HCT116 (cell line): ENCODE results near the gene MGP. TPM values are rescaled to one million over a fixed set of nuclear protein-coding genes. Genes with fewer than 3 reads are reported as not detected.

Experiments used
- ATAC-seq: fragments of 200-7000 bp; cut with Tn5 transposase; 2 replicates; pipeline ENCODE4 v1.9.1; 2020; ENCODE audit warnings: mild to moderate bottlenecking, moderate library complexity
- BruUV-seq: library from RNA; stranded (reverse); fragments of 400-500 nt; replicated peaks from 2 replicates; lab custom pipeline; 2021; lab: Mats Ljungman, UMichigan
- CTCF ChIA-PET: fragments of 300-600 bp; sonication (Branson Sonifier 250); formaldehyde crosslinking; loops from one replicate; lab custom pipeline; 2021; ENCODE audit warnings: antibody characterized with exemption; lab: Charles Lee
- POLR2A ChIA-PET: fragments of 300-600, 350-600 bp; sonication (Branson Sonifier 250); formaldehyde crosslinking; loops from one replicate; lab custom pipeline; 2021; ENCODE audit warnings: antibody characterized with exemption; lab: Charles Lee
- RAD21 ChIA-PET, 2 experiments: fragments of 300-600 bp; sonication (Branson Sonifier 250); formaldehyde crosslinking; loops; one replicate each; lab custom pipeline; 2023; ENCODE audit warnings: low total read pairs in 2 of 2; ENCODE audit not compliant: uncharacterized antibody in 2 of 2, unreplicated experiment in 2 of 2, low non-redundant PET in 1 of 2; lab: Charles Lee
- DNase-seq: peaks from one replicate; pipeline ENCODE4 v3.0.0-alpha.2; 2010; ENCODE audit warnings: low read depth, low spot score
- H2AFZ ChIP-seq: fragments of 200-600 bp; shearing (Covaris generic), sonication (generic); 2 replicates; pipeline ENCODE4 v1.6.1; 2017; ENCODE audit warnings: low read depth, mixed run types, mixed read lengths, antibody characterized with exemption, low read length; ENCODE audit not compliant: poor library complexity, severe bottlenecking
- H3K27ac ChIP-seq: 2 replicates; pipeline ENCODE4 v1.5.1; 2012; ENCODE audit warnings: low read depth, low read length
- H3K27me3 ChIP-seq: fragments of 200-600 bp; sonication (generic); 2 replicates; pipeline ENCODE4 v1.6.1; 2016; ENCODE audit warnings: mixed run types, low read length, mixed read lengths; ENCODE audit not compliant: insufficient read depth
- H3K36me3 ChIP-seq, 2 experiments: fragments of 200-500 bp in 1 of 2; fragments of 200-600 bp in 1 of 2; sonication (Bioruptor generic) in 1 of 2; sonication (generic) in 1 of 2; 2 replicates each; pipeline versions ENCODE4 v1.5.1 to v1.6.1; 2014 to 2016; ENCODE audit warnings: low read length in 2 of 2, inconsistent platforms in 1 of 2, mixed read lengths in 1 of 2, mixed run types in 1 of 2; ENCODE audit not compliant: insufficient read depth in 2 of 2, control insufficient read depth in 1 of 2
- H3K4me1 ChIP-seq, 2 experiments: fragments of 200-600 bp in 1 of 2; sonication (generic) in 1 of 2; 2 replicates each; pipeline versions ENCODE4 v1.5.1 to v1.6.1; 2012 to 2017; ENCODE audit warnings: low read length in 2 of 2, inconsistent platforms in 1 of 2, mild to moderate bottlenecking in 1 of 2, mixed read lengths in 1 of 2, mixed run types in 1 of 2, moderate library complexity in 1 of 2; ENCODE audit not compliant: insufficient read depth in 2 of 2, control insufficient read depth in 1 of 2
- H3K4me2 ChIP-seq: fragments of 200-600 bp; sonication (generic); 2 replicates; pipeline ENCODE4 v1.6.1; 2017; ENCODE audit warnings: mixed run types, low read length, mixed read lengths
- H3K4me3 ChIP-seq, 2 experiments: fragments of 200-600 bp in 1 of 2; sonication (generic) in 1 of 2; replicated peaks in 1 of 2; 2 replicates each; pipeline ENCODE4 v1.5.1; 2011 to 2016; ENCODE audit warnings: low read length in 2 of 2, control low read depth in 1 of 2, low read depth in 1 of 2, mild to moderate bottlenecking in 1 of 2, mixed read lengths in 1 of 2, mixed run types in 1 of 2
- H3K79me2 ChIP-seq: fragments of 200-600 bp; sonication (generic); 2 replicates; pipeline ENCODE4 v1.6.1; 2017; ENCODE audit warnings: mild to moderate bottlenecking, mixed run types, low read length, moderate library complexity, mixed read lengths; ENCODE audit not compliant: insufficient read depth
- H3K9ac ChIP-seq: fragments of 200-600 bp; sonication (generic); 2 replicates; pipeline ENCODE4 v1.6.1; 2016; ENCODE audit warnings: low read length, mixed read lengths
- H3K9me2 ChIP-seq: fragments of 200-600 bp; sonication (generic), shearing (Covaris generic); 2 replicates; pipeline ENCODE4 v1.6.1; 2017; ENCODE audit warnings: mixed run types, mild to moderate bottlenecking, moderate library complexity; ENCODE audit not compliant: insufficient read depth
- H3K9me3 ChIP-seq, 2 experiments: fragments of 200-500 bp in 1 of 2; fragments of 200-600 bp in 1 of 2; sonication (Bioruptor generic) in 1 of 2; sonication (generic) in 1 of 2; 2 replicates each; pipeline ENCODE4 v1.6.1; 2014 to 2017; ENCODE audit warnings: low read length in 2 of 2, mixed read lengths in 2 of 2, inconsistent platforms in 1 of 2, low read depth in 1 of 2, mild to moderate bottlenecking in 1 of 2, mixed run types in 1 of 2, moderate library complexity in 1 of 2; ENCODE audit not compliant: control insufficient read depth in 1 of 2, insufficient read depth in 1 of 2
- H4K20me1 ChIP-seq: fragments of 200-600 bp; sonication (generic), shearing (Covaris generic); 2 replicates; pipeline ENCODE4 v1.6.1; 2017; ENCODE audit warnings: mixed run types, mild to moderate bottlenecking, moderate library complexity; ENCODE audit not compliant: insufficient read depth
- CBX3 ChIP-seq: IDR thresholded peaks from 2 replicates; pipeline ENCODE4 v1.6.1; 2012; ENCODE audit warnings: low read depth
- CTCF ChIP-seq, 3 experiments: fragments of 200-600 bp in 1 of 3; sonication (generic) in 1 of 3; IDR thresholded peaks in 2 of 3; conservative IDR thresholded peaks in 1 of 3; 2 replicates each; pipeline ENCODE4 v1.5.1; 2012 to 2017; ENCODE audit warnings: low read depth in 2 of 3, low read length in 2 of 3, antibody characterized with exemption in 1 of 3, borderline replicate concordance in 1 of 3, control low read depth in 1 of 3, mild to moderate bottlenecking in 1 of 3, mixed read lengths in 1 of 3, mixed run types in 1 of 3, moderate library complexity in 1 of 3; ENCODE audit not compliant: insufficient read depth in 1 of 3
- EGR1 ChIP-seq: IDR thresholded peaks from 2 replicates; pipeline ENCODE4 v1.6.1; 2012; ENCODE audit warnings: low read depth
- EZH2 ChIP-seq: fragments of 200-600 bp; sonication (generic); IDR thresholded peaks from 2 replicates; pipeline ENCODE4 v1.6.1; 2017; ENCODE audit warnings: antibody characterized with exemption, mixed run types
- MAX ChIP-seq: IDR thresholded peaks from 2 replicates; pipeline ENCODE4 v1.6.1; 2012
- SRF ChIP-seq: IDR thresholded peaks from 2 replicates; pipeline ENCODE4 v1.6.1; 2012; ENCODE audit warnings: low read depth
- TCF7L2 ChIP-seq: IDR thresholded peaks from 2 replicates; pipeline ENCODE4 v1.7.0; 2011; ENCODE audit warnings: borderline replicate concordance, inconsistent platforms; ENCODE audit not compliant: insufficient read depth, insufficient read length; ENCODE audit errors: extremely low read depth
- ZBTB33 ChIP-seq: IDR thresholded peaks from 2 replicates; pipeline ENCODE4 v1.6.1; 2011; ENCODE audit warnings: mild to moderate bottlenecking, low read length, moderate library complexity; ENCODE audit not compliant: insufficient replicate concordance; ENCODE audit errors: extremely low read depth
- intact Hi-C: fragments of 100-400 bp; cut with micrococcal nuclease; formaldehyde crosslinking; loops from 2 replicates; pipeline ENCODE4 v1.10.0; 2022
- total RNA-seq: library from RNA; stranded (reverse); gene quantifications from one replicate; pipeline ENCODE4 v1.2.1, GENCODE V29; 2021; ENCODE audit not compliant: unreplicated experiment

The MGP gene
- total RNA-seq, 1 experiment from 2014 or later, result 1.3 TPM

GRCh38 chr12:14854586-14855183 lies 31.0 kb downstream of the MGP start:
- Histone ChIP-seq H3K27ac (no peak overlapping the region), H3K79me2 (no peaks in the 10 kb centered on the region), H3K9me2 (no peaks in the 10 kb centered on the region), H3K4me2 (no peak overlapping the region), H2AFZ (no peak overlapping the region), H3K27me3 (no peaks in the 10 kb centered on the region), H4K20me1 (no peaks in the 10 kb centered on the region), H3K4me1 (no peaks in the 10 kb centered on the region), H3K4me3 (no peak overlapping the region), H3K9me3 (no peaks in the 10 kb centered on the region), H3K9ac (no peak overlapping the region), H3K36me3 (no peaks in the 10 kb centered on the region)
- ChIA-PET POLR2A (no interaction called here), RAD21 (no interaction called here), CTCF (no interaction called here)
- intact Hi-C loops, result no loop called here
- TF ChIP-seq ZBTB33 (no peak), SRF (no peak), CTCF (IDR thresholded peaks at IDR 0.05 in 2 of 3, conservative IDR thresholded peaks at IDR 0.05 in 1 of 3; ENCODE audit: borderline replicate concordance in 1 of 3, insufficient read depth in 1 of 3, low read depth in 2 of 3, low read length in 2 of 3) (no peak)
- DNase-seq (no peak), ATAC-seq (no peak)
- no TSS peak for BruUV-seq

- Histone ChIP-seq H4K20me1 (no peaks in the 10 kb centered on the region), H3K27me3 (no peaks in the 10 kb centered on the region), H3K79me2 (no peaks in the 10 kb centered on the region), H3K9ac (no peak overlapping the region), H3K4me1 (no peaks in the 10 kb centered on the region), H3K4me2 (no peak overlapping the region), H2AFZ (no peak overlapping the region), H3K36me3 (no peaks in the 10 kb centered on the region), H3K9me2 (no peaks in the 10 kb centered on the region), H3K4me3 (no peak overlapping the region), H3K27ac (no peak overlapping the region), H3K9me3 (no peaks in the 10 kb centered on the region)
- TF ChIP-seq CTCF (IDR thresholded peaks at IDR 0.05 in 2 of 3, conservative IDR thresholded peaks at IDR 0.05 in 1 of 3; ENCODE audit: borderline replicate concordance in 1 of 3, insufficient read depth in 1 of 3, low read depth in 2 of 3, low read length in 2 of 3), result no peak
- no peak for TF ChIP-seq EGR1
- no peak for TF ChIP-seq CBX3
- TF ChIP-seq TCF7L2, result no peak
- no peak for TF ChIP-seq EZH2
- TF ChIP-seq SRF, result no peak
- no peak for TF ChIP-seq MAX
- intact Hi-C loops, result no loop called here
- no TSS peak for BruUV-seq
- no peak for DNase-seq
- ATAC-seq, result no peak
- RAD21 ChIA-PET, result no interaction called here
- CTCF ChIA-PET, result no interaction called here
- POLR2A ChIA-PET, result no interaction called here
Observed at GRCh38 chr12:14853961-14854360, 31.7 kb downstream of the MGP start.
